Colonic mucosa (tissue), 4 donors: ENCODE data around the gene HOXA13. TPM values are rescaled to one million over a fixed set of nuclear protein-coding genes. Genes with fewer than 3 reads are reported as not detected.

ENCODE experiments used
- DNase-seq: peaks from one replicate; pipeline ENCODE4 v3.0.0-alpha.2; 2020
- H3K27ac ChIP-seq: fragments of 200-600 bp; one replicate; pipeline ENCODE4 v1.8.0; 2021
- H3K27me3 ChIP-seq: fragments of 200-600 bp; one replicate; pipeline ENCODE4 v1.8.0; 2021
- H3K36me3 ChIP-seq: fragments of 200-600 bp; one replicate; pipeline ENCODE4 v1.8.0; 2021
- H3K4me1 ChIP-seq: fragments of 200-600 bp; one replicate; pipeline ENCODE4 v1.8.0; 2021; ENCODE audit warnings: mild to moderate bottlenecking
- H3K4me3 ChIP-seq: fragments of 200-600 bp; one replicate; pipeline ENCODE4 v1.8.0; 2021
- H3K9ac ChIP-seq, 2 donors: one replicate each; pipeline ENCODE4 v1.7.0; 2013; ENCODE audit warnings: control low read depth in 2 of 2, low read depth in 2 of 2, low read length in 2 of 2
- H3K9me3 ChIP-seq: fragments of 200-600 bp; one replicate; pipeline ENCODE4 v1.8.0; 2021
- intact Hi-C: fragments of 100-400 bp; cut with DNase I; formaldehyde crosslinking; loops from one replicate; pipeline ENCODE4 v1.14.1; 2022
- total RNA-seq, 2 donors: library from RNA; stranded (reverse); fragmentation: NEBNext Ultra II Directional in 1 of 2; extraction: Animal tissue kit (Norgen Biotek cat#: 25700) in 1 of 2; gene quantifications; one replicate each; pipeline ENCODE4 v1.2.1, GENCODE V29; 2021
- TF ChIP-seq, protein P1 (sequence below): fragments of 200-600 bp; IDR thresholded peaks from one replicate; pipeline ENCODE4 v1.8.0; 2022; ENCODE audit warnings: antibody characterized with exemption, mild to moderate bottlenecking
- donor health status: healthy.
- donor health status: DM: no; HTN: no; CAD: no.
- donor health status: DM: no; HTN: no; CAD: no.

The HOXA13 gene
- total RNA-seq, 2 donors from 2014 or later, result 22.7 to 33.8 TPM

- no peaks in the 10 kb centered on the region for H3K4me1 ChIP-seq
- peak overlapping the region; percentile 91 to 98 for H3K9ac ChIP-seq
- H3K9me3 ChIP-seq, result no peaks in the 10 kb centered on the region
- peaks cover 8% of the 10 kb centered on the region for H3K27me3 ChIP-seq
- TF ChIP-seq, protein P1, sequence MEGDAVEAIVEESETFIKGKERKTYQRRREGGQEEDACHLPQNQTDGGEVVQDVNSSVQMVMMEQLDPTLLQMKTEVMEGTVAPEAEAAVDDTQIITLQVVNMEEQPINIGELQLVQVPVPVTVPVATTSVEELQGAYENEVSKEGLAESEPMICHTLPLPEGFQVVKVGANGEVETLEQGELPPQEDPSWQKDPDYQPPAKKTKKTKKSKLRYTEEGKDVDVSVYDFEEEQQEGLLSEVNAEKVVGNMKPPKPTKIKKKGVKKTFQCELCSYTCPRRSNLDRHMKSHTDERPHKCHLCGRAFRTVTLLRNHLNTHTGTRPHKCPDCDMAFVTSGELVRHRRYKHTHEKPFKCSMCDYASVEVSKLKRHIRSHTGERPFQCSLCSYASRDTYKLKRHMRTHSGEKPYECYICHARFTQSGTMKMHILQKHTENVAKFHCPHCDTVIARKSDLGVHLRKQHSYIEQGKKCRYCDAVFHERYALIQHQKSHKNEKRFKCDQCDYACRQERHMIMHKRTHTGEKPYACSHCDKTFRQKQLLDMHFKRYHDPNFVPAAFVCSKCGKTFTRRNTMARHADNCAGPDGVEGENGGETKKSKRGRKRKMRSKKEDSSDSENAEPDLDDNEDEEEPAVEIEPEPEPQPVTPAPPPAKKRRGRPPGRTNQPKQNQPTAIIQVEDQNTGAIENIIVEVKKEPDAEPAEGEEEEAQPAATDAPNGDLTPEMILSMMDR, result no peak
- H3K36me3 ChIP-seq, result no peaks in the 10 kb centered on the region
- peak overlapping the region; percentile 57 for H3K4me3 ChIP-seq
- peak; percentile 76 for DNase-seq
- H3K27ac ChIP-seq, result peak overlapping the region; percentile 94
- intact Hi-C loops, result loop anchor here (5.0 kb wide), 1 partner anchor 1311 kb away; no protein-coding TSS in a partner anchor
Observed at GRCh38 chr7:27168265-27168947, 31.5 kb downstream of the HOXA13 start.

GRCh38 chr7:27167916-27168264 is 32.0 kb downstream of the HOXA13 start:
- H3K36me3 ChIP-seq, result no peaks in the 10 kb centered on the region
- TF ChIP-seq, protein P1, result no peak
- peak overlapping the region; percentile 57 for H3K4me3 ChIP-seq
- peak overlapping the region; percentile 94 for H3K27ac ChIP-seq
- H3K9me3 ChIP-seq, result no peaks in the 10 kb centered on the region
- intact Hi-C loops, result loop anchor here (5.0 kb wide), 1 partner anchor 1311 kb away; no protein-coding TSS in a partner anchor
- no peak for DNase-seq
- H3K27me3 ChIP-seq, result peaks cover 7% of the 10 kb centered on the region
- no peaks in the 10 kb centered on the region for H3K4me1 ChIP-seq
- peak overlapping the region; percentile 91 to 98 for H3K9ac ChIP-seq

- Histone ChIP-seq H3K9me3 (no peaks in the 10 kb centered on the region), H3K27ac (peak overlapping the region; percentile 94), H3K4me1 (no peaks in the 10 kb centered on the region), H3K4me3 (peak overlapping the region; percentile 64), H3K9ac (peak overlapping the region; percentile 91 to 98), H3K27me3 (peaks cover 7% of the 10 kb centered on the region), H3K36me3 (no peaks in the 10 kb centered on the region)
- intact Hi-C loops, result loop anchor here (5.0 kb wide), 1 partner anchor 1310 kb away; no protein-coding TSS in a partner anchor
- TF ChIP-seq, protein P1, result no peak
- no peak for DNase-seq
Observed at GRCh38 chr7:27166531-27167505, 33.1 kb downstream of the HOXA13 start.

GRCh38 chr7:27165996-27166530 is 33.8 kb downstream of the HOXA13 start:
- Histone ChIP-seq H3K27me3 (peaks cover 7% of the 10 kb centered on the region), H3K4me1 (no peaks in the 10 kb centered on the region), H3K9ac (peak overlapping the region; percentile 91 to 98), H3K4me3 (peak overlapping the region; percentile 64), H3K9me3 (no peaks in the 10 kb centered on the region), H3K27ac (peak overlapping the region; percentile 94), H3K36me3 (no peaks in the 10 kb centered on the region)
- intact Hi-C loops, result loop anchor here (5.0 kb wide), 1 partner anchor 1309 kb away; no protein-coding TSS in a partner anchor
- TF ChIP-seq, protein P1, result no peak
- peak; percentile 78 for DNase-seq
